ENCODE measurements around the gene TTYH3. TPM values are rescaled to one million over a fixed set of nuclear protein-coding genes. Genes with fewer than 3 reads are reported as not detected.
A peak's percentile ranks its signal among the peaks of the same experiment; 100 is the strongest.

TTYH3 gene, protein sequence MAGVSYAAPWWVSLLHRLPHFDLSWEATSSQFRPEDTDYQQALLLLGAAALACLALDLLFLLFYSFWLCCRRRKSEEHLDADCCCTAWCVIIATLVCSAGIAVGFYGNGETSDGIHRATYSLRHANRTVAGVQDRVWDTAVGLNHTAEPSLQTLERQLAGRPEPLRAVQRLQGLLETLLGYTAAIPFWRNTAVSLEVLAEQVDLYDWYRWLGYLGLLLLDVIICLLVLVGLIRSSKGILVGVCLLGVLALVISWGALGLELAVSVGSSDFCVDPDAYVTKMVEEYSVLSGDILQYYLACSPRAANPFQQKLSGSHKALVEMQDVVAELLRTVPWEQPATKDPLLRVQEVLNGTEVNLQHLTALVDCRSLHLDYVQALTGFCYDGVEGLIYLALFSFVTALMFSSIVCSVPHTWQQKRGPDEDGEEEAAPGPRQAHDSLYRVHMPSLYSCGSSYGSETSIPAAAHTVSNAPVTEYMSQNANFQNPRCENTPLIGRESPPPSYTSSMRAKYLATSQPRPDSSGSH
- total RNA-seq (2022) (20.9 and 34.7 TPM in 2 replicates), Bru-seq, nascent RNA (percentile 42 among the genes with signal in this experiment), BruChase-seq, experiment 1, labeled RNA remaining after a 6-hour chase (percentile 67 among the genes with signal in this experiment), BruChase-seq, experiment 2, labeled RNA remaining after a 2-hour chase (percentile 54 among the genes with signal in this experiment)
- long read RNA-seq, full-length matches to known transcripts, result 39 of 73 reads
- long read RNA-seq, partial matches to known transcripts, result 10 of 73 reads
- long read RNA-seq, other reads (novel, unspliced or antisense), result 24 of 73 reads

DNA sequence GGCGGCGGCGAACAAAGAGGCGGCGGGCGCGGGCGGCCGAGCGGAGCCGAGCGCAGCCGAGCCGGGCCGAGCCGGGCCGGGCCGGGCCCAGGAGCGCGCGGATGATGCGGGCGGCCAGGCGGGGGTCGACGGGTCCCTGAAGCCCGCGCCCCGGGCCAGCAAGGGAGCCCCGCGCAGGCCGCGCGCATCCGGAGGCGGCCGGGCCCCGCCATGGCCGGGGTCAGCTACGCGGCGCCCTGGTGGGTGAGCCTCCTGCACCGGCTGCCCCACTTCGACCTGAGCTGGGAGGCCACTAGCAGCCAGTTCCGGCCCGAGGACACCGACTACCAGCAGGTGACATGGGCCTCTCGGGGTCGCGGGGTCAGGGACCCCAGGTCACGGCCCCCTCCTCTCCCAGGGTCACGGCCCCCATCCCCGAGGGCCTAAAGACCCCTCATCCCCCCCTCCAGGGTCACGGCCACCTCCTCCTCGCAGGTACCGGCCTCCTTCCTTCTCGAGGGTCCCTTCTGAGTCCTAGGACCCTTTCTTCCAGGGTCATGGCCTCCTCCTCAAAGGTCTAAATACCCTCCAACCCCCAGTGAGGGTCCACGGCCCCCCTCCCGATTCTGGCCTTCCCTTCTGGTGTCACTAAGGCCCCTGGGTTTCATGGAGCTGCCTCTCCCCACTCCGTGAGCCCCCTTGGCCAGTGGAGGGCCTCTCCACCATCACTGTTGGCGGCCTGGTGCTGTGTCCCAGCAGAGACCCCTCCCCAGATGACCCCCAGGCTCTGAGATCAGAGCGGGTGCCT, at the start of gene TTYH3:
TSS of gene TTYH3 (plus strand) at position 41 of the 787 bp plus-strand sequence. CDS start at position 211, 170 bp downstream.
- Mint-ChIP-seq H3K4me3 (ENCODE audit: unreplicated experiment) (peak within 1 kb of the TSS; percentile 93), H3K9me3 (ENCODE audit: unreplicated experiment) (no peaks in the 10 kb centered on the region), H3K36me3 (ENCODE audit: insufficient read depth, unreplicated experiment) (no peaks in the 10 kb centered on the region), H3K27ac (ENCODE audit: low read depth, unreplicated experiment) (peak within 1 kb of the TSS; percentile 85), H3K27me3 (ENCODE audit: insufficient read depth, unreplicated experiment) (no peaks in the 10 kb centered on the region), H3K4me1 (ENCODE audit: insufficient read depth, unreplicated experiment) (peaks cover 11% of the 10 kb centered on the region)
- CTCF ChIA-PET, result interaction anchor here (0.6 to 0.7 kb wide), 2 partner anchors 1170 to 1804 kb away, joined by 3 read pairs; no protein-coding TSS in a partner anchor
- BruUV-seq (replicated peaks), result TSS peak; percentile 60
- DNase-seq (ENCODE audit: unreplicated experiment), result peak; percentile 28
- TF ChIP-seq, protein P1, sequence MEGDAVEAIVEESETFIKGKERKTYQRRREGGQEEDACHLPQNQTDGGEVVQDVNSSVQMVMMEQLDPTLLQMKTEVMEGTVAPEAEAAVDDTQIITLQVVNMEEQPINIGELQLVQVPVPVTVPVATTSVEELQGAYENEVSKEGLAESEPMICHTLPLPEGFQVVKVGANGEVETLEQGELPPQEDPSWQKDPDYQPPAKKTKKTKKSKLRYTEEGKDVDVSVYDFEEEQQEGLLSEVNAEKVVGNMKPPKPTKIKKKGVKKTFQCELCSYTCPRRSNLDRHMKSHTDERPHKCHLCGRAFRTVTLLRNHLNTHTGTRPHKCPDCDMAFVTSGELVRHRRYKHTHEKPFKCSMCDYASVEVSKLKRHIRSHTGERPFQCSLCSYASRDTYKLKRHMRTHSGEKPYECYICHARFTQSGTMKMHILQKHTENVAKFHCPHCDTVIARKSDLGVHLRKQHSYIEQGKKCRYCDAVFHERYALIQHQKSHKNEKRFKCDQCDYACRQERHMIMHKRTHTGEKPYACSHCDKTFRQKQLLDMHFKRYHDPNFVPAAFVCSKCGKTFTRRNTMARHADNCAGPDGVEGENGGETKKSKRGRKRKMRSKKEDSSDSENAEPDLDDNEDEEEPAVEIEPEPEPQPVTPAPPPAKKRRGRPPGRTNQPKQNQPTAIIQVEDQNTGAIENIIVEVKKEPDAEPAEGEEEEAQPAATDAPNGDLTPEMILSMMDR (IDR thresholded peaks at IDR 0.05; ENCODE audit: unreplicated experiment), result no peak
- intact Hi-C loops (cut with micrococcal nuclease), result loop anchor here (5.0 kb wide), 1 partner anchor 75 kb away; the partner anchor contains the start of genes BRAT1 and IQCE
- POLR2A ChIA-PET, result interaction anchor here (0.6 to 2.5 kb wide), 8 partner anchors 7 to 1104 kb away, joined by 3 to 7 read pairs (median 4); partner anchors contain the start of gene EIF3B

GRCh38 chr7:2582006-2582735, 49.6 kb upstream of the TTYH3 start:
- no TSS peak for BruUV-seq (replicated peaks)
- H3K36me3 Mint-ChIP-seq (ENCODE audit: insufficient read depth, unreplicated experiment), result peaks cover 49% of the 10 kb centered on the region
- CTCF ChIA-PET, result no interaction called here

DNA sequence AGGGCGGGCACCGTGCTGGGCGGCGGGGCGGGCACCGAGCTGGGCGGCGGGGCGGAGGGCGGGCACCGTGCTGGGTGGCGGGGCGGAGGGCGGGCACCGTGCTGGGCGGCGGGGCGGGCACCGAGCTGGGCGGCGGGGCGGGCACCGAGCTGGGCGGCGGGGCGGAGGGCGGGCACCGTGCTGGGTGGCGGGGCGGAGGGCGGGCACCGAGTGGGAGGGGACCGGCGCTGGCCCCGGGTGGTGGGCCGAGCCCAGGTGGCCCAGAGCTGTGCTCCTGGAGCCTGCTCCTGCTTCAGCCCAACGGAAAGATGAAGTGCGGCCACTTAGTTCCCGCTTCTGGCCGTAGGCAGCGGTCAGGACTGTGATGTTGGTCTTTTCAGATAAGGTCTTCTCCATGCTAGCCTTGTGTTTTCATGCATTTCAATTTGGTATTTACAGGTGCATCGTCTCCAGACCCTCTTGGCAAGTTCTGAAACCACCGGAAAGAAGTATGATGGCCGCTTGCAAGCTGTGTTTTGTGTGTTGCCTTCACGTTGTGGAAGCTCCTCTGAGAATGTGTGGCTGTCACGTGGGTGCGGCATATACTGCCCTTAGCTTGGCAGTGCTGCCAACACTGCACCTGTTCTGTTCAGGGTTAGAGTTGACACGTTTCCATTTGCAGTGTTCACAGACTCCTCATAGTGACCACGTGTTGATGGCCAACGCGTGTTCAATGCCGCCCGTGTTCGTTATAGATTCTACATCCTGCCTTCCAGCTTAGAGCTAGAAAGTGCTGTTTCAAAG, 47.8 kb upstream of the TTYH3 start:
- TF ChIP-seq, protein P1 (IDR thresholded peaks at IDR 0.05; ENCODE audit: unreplicated experiment), result no peak
- Mint-ChIP-seq H3K4me3 (ENCODE audit: unreplicated experiment) (no peak overlapping the region), H3K27me3 (ENCODE audit: insufficient read depth, unreplicated experiment) (no peaks in the 10 kb centered on the region), H3K27ac (ENCODE audit: low read depth, unreplicated experiment) (no peak overlapping the region), H3K9me3 (ENCODE audit: unreplicated experiment) (no peaks in the 10 kb centered on the region), H3K36me3 (ENCODE audit: insufficient read depth, unreplicated experiment) (peaks cover 50% of the 10 kb centered on the region), H3K4me1 (ENCODE audit: insufficient read depth, unreplicated experiment) (no peaks in the 10 kb centered on the region)
- CTCF ChIA-PET, result no interaction called here
- no peak for DNase-seq (ENCODE audit: unreplicated experiment)
- POLR2A ChIA-PET, result no interaction called here
- BruUV-seq (replicated peaks), result no TSS peak
- intact Hi-C loops (cut with micrococcal nuclease), result no loop called here

More at GRCh38 chr7:2582006-2582735, 49.6 kb upstream of the TTYH3 start:
- Mint-ChIP-seq H3K4me1 (ENCODE audit: insufficient read depth, unreplicated experiment) (no peaks in the 10 kb centered on the region), H3K9me3 (ENCODE audit: unreplicated experiment) (no peaks in the 10 kb centered on the region), H3K27me3 (ENCODE audit: insufficient read depth, unreplicated experiment) (no peaks in the 10 kb centered on the region), H3K4me3 (ENCODE audit: unreplicated experiment) (no peak overlapping the region), H3K27ac (ENCODE audit: low read depth, unreplicated experiment) (no peak overlapping the region)
- POLR2A ChIA-PET, result no interaction called here
- intact Hi-C loops (cut with micrococcal nuclease), result no loop called here
- DNase-seq (ENCODE audit: unreplicated experiment), result no peak
- TF ChIP-seq, protein P1 (IDR thresholded peaks at IDR 0.05; ENCODE audit: unreplicated experiment), result no peak

Data from MCF 10A (cell line).